Esophagus squamous epithelium (tissue), 5 donors: ENCODE measurements around the gene IL22. TPM values are rescaled to one million over a fixed set of nuclear protein-coding genes. Genes with fewer than 3 reads are reported as not detected.

Experiments used
- DNase-seq: peaks from one replicate; lab custom pipeline; 2025; lab: John Stamatoyannopoulos, UW
- H3K27ac ChIP-seq, 4 donors: fragments of 200-600 bp; sonication (generic); one replicate each; pipeline ENCODE4 v1.5.1; 2016 to 2019; ENCODE audit warnings: mild to moderate bottlenecking in 1 of 4
- H3K27me3 ChIP-seq, 4 donors: fragments of 200-600 bp; sonication (generic); 1 replicate in 3 of 4; 2 replicates in 1 of 4; pipeline versions ENCODE4 v1.5.1 to v1.6.0; 2017 to 2021; ENCODE audit warnings: antibody characterized with exemption in 1 of 4
- H3K36me3 ChIP-seq, 3 donors: fragments of 200-600 bp; sonication (generic); one replicate each; pipeline ENCODE4 v1.5.1; 2016 to 2019
- H3K4me1 ChIP-seq, 3 donors: fragments of 200-600 bp; sonication (generic); one replicate each; pipeline ENCODE4 v1.5.1; 2017 to 2019
- H3K4me3 ChIP-seq, 4 donors: fragments of 200-600 bp; sonication (generic); 1 replicate in 3 of 4; 2 replicates in 1 of 4; pipeline ENCODE4 v1.5.1; 2016 to 2019; ENCODE audit warnings: mild to moderate bottlenecking in 2 of 4, moderate library complexity in 1 of 4
- H3K9me3 ChIP-seq, 3 donors: fragments of 200-600 bp; sonication (generic); one replicate each; pipeline ENCODE4 v1.5.1; 2016 to 2019
- CTCF ChIP-seq, 6 experiments: fragments of 450-650 bp in 4 of 6; fragments of 200-600 bp in 2 of 6; sonication (generic) in 2 of 6; IDR thresholded peaks; one replicate each; pipeline ENCODE4 v1.5.1; 2016 to 2019; ENCODE audit warnings: antibody characterized with exemption in 6 of 6, mild to moderate bottlenecking in 4 of 6, moderate library complexity in 4 of 6
- POLR2A ChIP-seq, 4 donors: fragments of 450-650 bp; IDR thresholded peaks; one replicate each; pipeline ENCODE4 v1.6.1; 2017; ENCODE audit warnings: antibody characterized with exemption in 4 of 4, mild to moderate bottlenecking in 4 of 4, moderate library complexity in 3 of 4
- WGBS, 2 donors: methylation state at CpG; one replicate each; pipeline ENCODE4 v1.1.5; 2018; 5-methylcytosine and 5-hydroxymethylcytosine counted together
- intact Hi-C: fragments of 100-400 bp; cut with DNase I; formaldehyde crosslinking; loops from one replicate; pipeline ENCODE4 v1.15.0; 2022
- total RNA-seq, 4 donors: library from RNA; depleted of rRNA; stranded (reverse); fragments of >200 nt; gene quantifications; one replicate each; pipeline ENCODE4 v1.1.0, GENCODE V29; 2016
- donor health status: DM: yes; HTN: yes; CAD: no.

IL22 gene
- total RNA-seq, 4 donors from 2014 or later, result 0.35 TPM; not detected in 3

DNA sequence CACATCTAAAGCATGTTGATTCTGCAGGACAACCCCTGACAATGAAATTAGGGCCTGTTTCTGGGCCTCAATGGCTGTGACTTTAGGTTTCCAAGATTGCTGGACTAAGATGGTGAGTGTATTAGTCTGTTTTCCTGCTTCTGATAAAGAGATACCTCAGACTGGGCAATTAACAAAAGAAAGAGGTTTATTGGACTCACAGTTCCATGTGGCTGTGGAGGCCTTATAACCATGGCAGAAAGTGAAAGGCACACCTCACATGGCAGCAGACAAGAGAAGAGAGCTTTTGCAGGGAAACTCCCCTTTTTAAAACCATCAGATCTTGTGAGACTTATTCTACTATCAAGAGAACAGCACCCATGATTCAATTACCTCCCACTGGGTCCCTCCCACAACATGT is 10.6 kb downstream of the IL22 start:
- intact Hi-C loops, result no loop called here
- no peak for DNase-seq
- Histone ChIP-seq H3K4me3 (no peak overlapping the region), H3K36me3 (no peaks in the 10 kb centered on the region), H3K9me3 (no peaks in the 10 kb centered on the region), H3K4me1 (peaks cover 0 to 33% (median 18%) of the 10 kb centered on the region in 3 donors), H3K27ac (no peak overlapping the region), H3K27me3 (no peaks in the 10 kb centered on the region)
- TF ChIP-seq CTCF (IDR thresholded peaks at IDR 0.05) (no peak), POLR2A (IDR thresholded peaks at IDR 0.05) (no peak)

- peak overlapping the region in 1 of 4 donors; percentile 21 for H3K4me3 ChIP-seq
- H3K27me3 ChIP-seq, result no peaks in the 10 kb centered on the region
- WGBS, 2 donors, result 0 to 7% methylated on average over 1 of the region's 1 CpG
- H3K4me1 ChIP-seq, result peaks cover 0 to 46% (median 23%) of the 10 kb centered on the region in 3 donors
- no peak for DNase-seq
- no peaks in the 10 kb centered on the region for H3K36me3 ChIP-seq
- peak overlapping the region in 2 of 4 donors; percentile 23 to 53 for H3K27ac ChIP-seq
- no peaks in the 10 kb centered on the region for H3K9me3 ChIP-seq
- intact Hi-C loops, result no loop called here
- no peak for TF ChIP-seq POLR2A (IDR thresholded peaks at IDR 0.05)
- TF ChIP-seq CTCF (IDR thresholded peaks at IDR 0.05), result no peak
These were observed 12.4 kb downstream of the IL22 start for GRCh38 chr12:68240975-68241374.

GRCh38 chr12:68240079-68240478 is 13.3 kb downstream of the IL22 start:
- intact Hi-C loops, result no loop called here
- DNase-seq, result no peak

GRCh38 chr12:68239309-68239982 is 14.0 kb downstream of the IL22 start:
- Histone ChIP-seq H3K27ac (no peak overlapping the region), H3K4me1 (peaks cover 0 to 37% (median 20%) of the 10 kb centered on the region in 3 donors), H3K9me3 (no peaks in the 10 kb centered on the region), H3K36me3 (no peaks in the 10 kb centered on the region), H3K4me3 (no peak overlapping the region), H3K27me3 (no peaks in the 10 kb centered on the region)
- TF ChIP-seq POLR2A (IDR thresholded peaks at IDR 0.05) (no peak), CTCF (IDR thresholded peaks at IDR 0.05) (no peak)
- no peak for DNase-seq
- intact Hi-C loops, result no loop called here
- WGBS, 2 donors, result 91 to 93% methylated on average over 6 of the region's 6 CpGs

More at GRCh38 chr12:68240079-68240478, 13.3 kb downstream of the IL22 start:
- Histone ChIP-seq H3K36me3 (no peaks in the 10 kb centered on the region), H3K4me3 (no peak overlapping the region), H3K9me3 (no peaks in the 10 kb centered on the region), H3K27ac (peak overlapping the region in 1 of 4 donors; percentile 23), H3K4me1 (peaks cover 0 to 37% (median 20%) of the 10 kb centered on the region in 3 donors), H3K27me3 (no peaks in the 10 kb centered on the region)
- TF ChIP-seq POLR2A (IDR thresholded peaks at IDR 0.05) (no peak), CTCF (IDR thresholded peaks at IDR 0.05) (no peak)
- WGBS, 2 donors, result 29 to 31% methylated on average over 1 of the region's 1 CpG

DNA sequence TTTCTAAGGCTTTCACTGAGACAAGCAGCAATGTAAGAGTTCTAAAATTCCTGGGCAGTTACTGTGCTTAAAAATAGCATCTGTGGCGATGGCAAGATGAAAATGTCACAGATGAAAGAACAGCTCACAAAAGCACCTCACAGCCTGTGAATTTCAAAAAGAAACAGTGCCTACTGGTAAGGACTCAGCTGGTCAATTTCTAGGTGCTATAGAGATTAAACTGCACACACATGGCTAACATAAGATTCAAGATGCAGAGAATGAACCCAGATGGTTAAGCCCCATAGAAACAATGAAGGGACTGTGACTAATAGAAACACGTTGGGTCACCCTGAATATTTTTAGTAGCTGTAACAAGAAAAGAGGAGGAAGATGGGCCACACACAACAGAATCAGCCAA is 15.8 kb downstream of the IL22 start:
- intact Hi-C loops, result no loop called here
- no peak overlapping the region for H3K27ac ChIP-seq
- DNase-seq, result no peak
- H3K4me1 ChIP-seq, result peaks cover 0 to 37% (median 20%) of the 10 kb centered on the region in 3 donors
- WGBS, 2 donors, result 35 to 50% methylated on average over 2 of the region's 2 CpGs
- H3K4me3 ChIP-seq, result no peak overlapping the region
- no peaks in the 10 kb centered on the region for H3K27me3 ChIP-seq
- no peak for TF ChIP-seq CTCF (IDR thresholded peaks at IDR 0.05)
- TF ChIP-seq POLR2A (IDR thresholded peaks at IDR 0.05), result no peak
- no peaks in the 10 kb centered on the region for H3K9me3 ChIP-seq
- H3K36me3 ChIP-seq, result no peaks in the 10 kb centered on the region
